Measurements from ENCODE around the gene MS4A14.

MS4A14 gene

DNA sequence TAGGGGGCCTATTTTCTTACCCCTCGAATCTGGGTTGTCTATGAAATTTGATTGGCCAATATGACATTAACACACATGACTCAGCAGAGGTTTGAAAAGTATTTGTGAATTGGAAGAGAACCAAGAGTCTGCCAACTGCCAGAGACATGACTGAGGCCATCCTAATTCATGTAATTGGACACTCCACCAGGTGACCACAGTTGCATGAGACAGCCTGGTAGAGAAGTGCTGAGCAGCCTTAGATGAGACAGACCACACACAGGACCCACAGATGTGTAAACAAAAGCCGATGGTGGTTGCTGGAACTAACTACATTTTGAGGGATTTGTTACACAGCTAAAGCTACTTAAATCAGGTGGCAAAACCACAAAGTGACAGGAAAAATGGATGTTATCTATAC, 32.3 kb downstream of the MS4A14 start:
- Histone ChIP-seq H2AK5ac (ENCODE audit: low read length) (no peak overlapping the region), H3K79me1 (ENCODE audit: low read length) (no peaks in the 10 kb centered on the region), H3K4me3 (ENCODE audit: low read length) (no peak overlapping the region), H3K36me3 (ENCODE audit: control insufficient read depth, insufficient read depth, low read length) (no peaks in the 10 kb centered on the region), H3K27ac (ENCODE audit: low read depth, low read length) (no peak overlapping the region), H3K27me3 (ENCODE audit: insufficient read depth, low read length, poor library complexity) (no peaks in the 10 kb centered on the region), H3K4me2 (ENCODE audit: low read length) (no peak overlapping the region), H3K4ac (ENCODE audit: low read depth, low read length) (no peak overlapping the region), H2BK120ac (ENCODE audit: low read depth, low read length) (no peak overlapping the region), H3K79me2 (ENCODE audit: control insufficient read depth, insufficient read depth, low read length) (no peaks in the 10 kb centered on the region), H3K56ac (ENCODE audit: low read length) (no peak overlapping the region), H3K4me1 (ENCODE audit: control insufficient read depth, low read depth, low read length) (no peaks in the 10 kb centered on the region), H4K8ac (ENCODE audit: low read depth, low read length) (no peak overlapping the region), H2BK15ac (replicated peaks; ENCODE audit: low read depth) (no peak overlapping the region), H3K23ac (ENCODE audit: low read length) (no peak overlapping the region), H3K9ac (ENCODE audit: low read length) (no peak overlapping the region), H2BK5ac (ENCODE audit: low read length) (no peak overlapping the region), H3K18ac (ENCODE audit: low read length) (no peak overlapping the region), H4K5ac (ENCODE audit: low read length) (no peak overlapping the region)
- peak; percentile 1 for DNase-seq
- WGBS (ENCODE audit: extremely low coverage, insufficient coverage, low lambda C conversion rate): no CpG with 5 or more reads among the region's 2 CpGs

DNA sequence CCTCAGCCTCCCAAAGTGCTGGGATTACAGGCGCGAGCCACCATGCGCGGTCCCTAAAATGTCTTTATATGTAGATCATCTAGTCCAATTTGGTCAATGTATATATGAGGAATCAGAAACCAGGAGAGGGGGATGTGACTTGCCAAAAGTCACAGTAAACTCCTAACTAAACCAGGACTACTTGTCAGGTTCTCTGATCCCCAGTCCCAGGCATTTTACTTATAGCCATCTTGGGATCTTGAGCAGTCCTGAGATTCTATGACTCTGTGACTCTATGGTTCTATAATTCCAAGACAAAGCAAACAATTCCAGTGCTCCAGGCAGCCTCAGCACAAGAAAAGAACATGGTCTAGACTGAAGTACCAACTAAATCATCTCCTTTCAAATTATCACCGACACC, 33.0 kb downstream of the MS4A14 start, which contains the start of gene MS4A5:
Gene MS4A5 (plus strand): TSS at position 301 of the 400 bp plus-strand sequence. CDS start 103 bp downstream, outside the sequence.
- Histone ChIP-seq H2BK120ac (ENCODE audit: low read depth, low read length) (no peak within 1 kb of the TSS), H2AK5ac (ENCODE audit: low read length) (no peak within 1 kb of the TSS), H3K4me1 (ENCODE audit: control insufficient read depth, low read depth, low read length) (no peaks in the 10 kb centered on the region), H3K4ac (ENCODE audit: low read depth, low read length) (no peak within 1 kb of the TSS), H3K56ac (ENCODE audit: low read length) (no peak within 1 kb of the TSS), H3K4me3 (ENCODE audit: low read length) (no peak within 1 kb of the TSS), H3K27me3 (ENCODE audit: insufficient read depth, low read length, poor library complexity) (no peaks in the 10 kb centered on the region), H2BK5ac (ENCODE audit: low read length) (no peak within 1 kb of the TSS), H3K79me1 (ENCODE audit: low read length) (no peaks in the 10 kb centered on the region), H3K79me2 (ENCODE audit: control insufficient read depth, insufficient read depth, low read length) (no peaks in the 10 kb centered on the region), H4K5ac (ENCODE audit: low read length) (no peak within 1 kb of the TSS), H4K8ac (ENCODE audit: low read depth, low read length) (no peak within 1 kb of the TSS), H3K27ac (ENCODE audit: low read depth, low read length) (no peak within 1 kb of the TSS), H3K23ac (ENCODE audit: low read length) (no peak within 1 kb of the TSS), H2BK15ac (replicated peaks; ENCODE audit: low read depth) (no peak within 1 kb of the TSS), H3K36me3 (ENCODE audit: control insufficient read depth, insufficient read depth, low read length) (no peaks in the 10 kb centered on the region), H3K4me2 (ENCODE audit: low read length) (no peak within 1 kb of the TSS), H3K9ac (ENCODE audit: low read length) (no peak within 1 kb of the TSS), H3K18ac (ENCODE audit: low read length) (no peak within 1 kb of the TSS)
- no peak for DNase-seq
- WGBS (ENCODE audit: extremely low coverage, insufficient coverage, low lambda C conversion rate): no CpG with 5 or more reads among the region's 5 CpGs

DNA sequence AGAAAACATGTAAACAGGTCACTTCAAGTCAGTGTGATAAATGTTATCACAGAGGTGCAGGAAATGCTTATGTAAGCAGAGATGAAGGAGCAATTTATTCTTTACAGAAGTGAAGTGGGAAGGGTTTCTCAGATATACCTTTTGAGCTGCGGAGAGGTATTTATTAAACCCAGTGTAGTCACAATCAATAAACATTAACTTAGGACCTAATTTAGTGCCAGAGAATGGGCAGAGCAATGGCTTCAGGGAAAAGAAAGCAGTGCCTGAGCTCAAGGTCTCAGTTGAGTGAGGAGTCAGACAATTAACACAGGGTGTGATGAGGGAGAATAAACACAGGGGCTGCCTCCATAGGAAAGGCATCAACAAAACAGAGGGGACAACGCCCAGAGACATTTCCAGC, 35.0 kb downstream of the MS4A14 start:
- H3K9ac ChIP-seq (ENCODE audit: low read length): no peak overlapping the region
- H3K56ac ChIP-seq (ENCODE audit: low read length): no peak overlapping the region
- H3K27me3 ChIP-seq (ENCODE audit: insufficient read depth, low read length, poor library complexity): no peaks in the 10 kb centered on the region
- no peak overlapping the region for H3K18ac ChIP-seq (ENCODE audit: low read length)
- H3K79me1 ChIP-seq (ENCODE audit: low read length): no peaks in the 10 kb centered on the region
- no peak for DNase-seq
- no peak overlapping the region for H3K4me3 ChIP-seq (ENCODE audit: low read length)
- no peak overlapping the region for H3K23ac ChIP-seq (ENCODE audit: low read length)
- H2BK15ac ChIP-seq (replicated peaks; ENCODE audit: low read depth): no peak overlapping the region
- no peaks in the 10 kb centered on the region for H3K79me2 ChIP-seq (ENCODE audit: control insufficient read depth, insufficient read depth, low read length)
- no peak overlapping the region for H3K4me2 ChIP-seq (ENCODE audit: low read length)
- H3K4me1 ChIP-seq (ENCODE audit: control insufficient read depth, low read depth, low read length): no peaks in the 10 kb centered on the region
- no CpG with 5 or more reads among the region's 2 CpGs for WGBS (ENCODE audit: extremely low coverage, insufficient coverage, low lambda C conversion rate)
- H2BK5ac ChIP-seq (ENCODE audit: low read length): no peak overlapping the region
- no peak overlapping the region for H3K4ac ChIP-seq (ENCODE audit: low read depth, low read length)
- H3K36me3 ChIP-seq (ENCODE audit: control insufficient read depth, insufficient read depth, low read length): no peaks in the 10 kb centered on the region
- no peak overlapping the region for H3K27ac ChIP-seq (ENCODE audit: low read depth, low read length)
- H2BK120ac ChIP-seq (ENCODE audit: low read depth, low read length): no peak overlapping the region
- no peak overlapping the region for H4K8ac ChIP-seq (ENCODE audit: low read depth, low read length)
- H4K5ac ChIP-seq (ENCODE audit: low read length): no peak overlapping the region
- H2AK5ac ChIP-seq (ENCODE audit: low read length): no peak overlapping the region

DNA sequence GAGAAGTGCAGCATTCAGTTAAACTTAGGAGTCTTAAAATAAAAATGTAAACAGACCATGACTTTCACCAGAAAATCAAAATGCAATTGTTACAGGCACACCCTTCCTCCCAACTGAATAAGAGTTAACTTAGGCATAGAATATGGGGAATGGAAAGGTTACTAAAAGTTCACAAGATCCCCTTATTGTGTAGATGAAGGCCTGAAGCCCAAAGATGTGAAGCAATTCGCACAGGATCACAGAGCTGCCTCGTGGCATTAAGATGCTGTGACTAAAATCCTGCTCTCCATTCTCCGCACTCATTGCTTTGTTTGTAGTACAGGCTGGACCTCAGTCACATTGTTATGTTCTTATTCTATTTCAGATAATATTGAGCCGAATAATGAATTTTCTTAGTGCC, 37.1 kb downstream of the MS4A14 start:
- Histone ChIP-seq H3K18ac (ENCODE audit: low read length) (no peak overlapping the region), H3K4me3 (ENCODE audit: low read length) (no peak overlapping the region), H4K8ac (ENCODE audit: low read depth, low read length) (no peak overlapping the region), H3K4ac (ENCODE audit: low read depth, low read length) (no peak overlapping the region), H2BK5ac (ENCODE audit: low read length) (no peak overlapping the region), H3K23ac (ENCODE audit: low read length) (no peak overlapping the region), H3K79me1 (ENCODE audit: low read length) (no peaks in the 10 kb centered on the region), H3K4me1 (ENCODE audit: control insufficient read depth, low read depth, low read length) (no peaks in the 10 kb centered on the region), H3K9ac (ENCODE audit: low read length) (no peak overlapping the region), H2BK15ac (replicated peaks; ENCODE audit: low read depth) (no peak overlapping the region), H3K4me2 (ENCODE audit: low read length) (no peak overlapping the region), H3K56ac (ENCODE audit: low read length) (no peak overlapping the region), H2BK120ac (ENCODE audit: low read depth, low read length) (no peak overlapping the region), H3K79me2 (ENCODE audit: control insufficient read depth, insufficient read depth, low read length) (no peaks in the 10 kb centered on the region), H4K5ac (ENCODE audit: low read length) (no peak overlapping the region), H3K27ac (ENCODE audit: low read depth, low read length) (no peak overlapping the region), H3K36me3 (ENCODE audit: control insufficient read depth, insufficient read depth, low read length) (no peaks in the 10 kb centered on the region), H3K27me3 (ENCODE audit: insufficient read depth, low read length, poor library complexity) (no peaks in the 10 kb centered on the region), H2AK5ac (ENCODE audit: low read length) (no peak overlapping the region)
- WGBS (ENCODE audit: extremely low coverage, insufficient coverage, low lambda C conversion rate): no CpG with 5 or more reads among the region's 4 CpGs
- DNase-seq: no peak

DNA sequence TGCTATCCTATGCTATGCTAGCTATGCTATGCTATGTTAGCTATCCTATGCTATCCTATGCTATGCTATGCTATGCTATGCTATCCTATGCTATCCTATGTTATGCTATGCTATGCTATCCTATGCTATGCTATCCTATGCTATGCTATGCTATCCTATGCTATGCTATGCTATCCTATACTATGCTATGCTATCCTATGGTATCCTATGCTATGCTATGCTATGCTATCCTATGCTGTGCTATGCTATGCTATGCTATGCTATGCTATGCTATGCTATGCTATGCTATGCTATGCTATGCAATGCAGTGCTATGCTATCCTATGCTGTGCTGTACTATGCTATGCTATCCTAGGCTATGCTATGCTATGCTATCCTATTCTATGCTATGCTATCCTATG, 50.8 kb downstream of the MS4A14 start:
- no peak overlapping the region for H3K4ac ChIP-seq (ENCODE audit: low read depth, low read length)
- no peak for DNase-seq
- H2BK5ac ChIP-seq (ENCODE audit: low read length): no peak overlapping the region
- no peaks in the 10 kb centered on the region for H3K4me1 ChIP-seq (ENCODE audit: control insufficient read depth, low read depth, low read length)
- no peak overlapping the region for H3K23ac ChIP-seq (ENCODE audit: low read length)
- H3K9ac ChIP-seq (ENCODE audit: low read length): no peak overlapping the region
- H2AK5ac ChIP-seq (ENCODE audit: low read length): no peak overlapping the region
- no peak overlapping the region for H3K4me3 ChIP-seq (ENCODE audit: low read length)
- no peak overlapping the region for H2BK15ac ChIP-seq (replicated peaks; ENCODE audit: low read depth)
- no peaks in the 10 kb centered on the region for H3K36me3 ChIP-seq (ENCODE audit: control insufficient read depth, insufficient read depth, low read length)
- H4K5ac ChIP-seq (ENCODE audit: low read length): no peak overlapping the region
- no peak overlapping the region for H3K4me2 ChIP-seq (ENCODE audit: low read length)
- H3K56ac ChIP-seq (ENCODE audit: low read length): no peak overlapping the region
- H2BK120ac ChIP-seq (ENCODE audit: low read depth, low read length): no peak overlapping the region
- H3K27ac ChIP-seq (ENCODE audit: low read depth, low read length): no peak overlapping the region
- no peak overlapping the region for H4K8ac ChIP-seq (ENCODE audit: low read depth, low read length)
- H3K79me2 ChIP-seq (ENCODE audit: control insufficient read depth, insufficient read depth, low read length): no peaks in the 10 kb centered on the region
- no peak overlapping the region for H3K18ac ChIP-seq (ENCODE audit: low read length)
- H3K79me1 ChIP-seq (ENCODE audit: low read length): no peaks in the 10 kb centered on the region
- H3K27me3 ChIP-seq (ENCODE audit: insufficient read depth, low read length, poor library complexity): no peaks in the 10 kb centered on the region

DNA sequence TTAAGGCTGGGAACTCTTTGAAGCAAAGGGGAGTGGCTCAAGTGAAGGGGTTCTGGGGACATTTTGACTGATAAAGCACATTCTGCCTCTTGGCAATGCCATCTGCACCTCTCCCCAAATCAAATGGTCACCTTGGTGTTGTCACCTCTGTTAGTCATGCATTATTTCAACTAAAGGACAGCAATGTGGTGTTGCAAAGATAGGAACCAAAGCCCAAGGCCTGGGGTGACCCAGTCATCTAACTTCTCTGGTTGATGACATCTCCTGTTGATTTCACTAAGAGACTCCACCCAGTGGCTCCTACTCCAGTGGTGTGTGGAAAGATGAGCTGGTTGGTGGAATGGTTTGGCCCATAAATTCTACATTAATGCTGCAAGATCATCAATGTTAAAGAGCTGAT, 51.6 kb downstream of the MS4A14 start:
- H3K4me3 ChIP-seq (ENCODE audit: low read length): no peak overlapping the region
- no peak overlapping the region for H3K9ac ChIP-seq (ENCODE audit: low read length)
- DNase-seq: no peak
- H3K36me3 ChIP-seq (ENCODE audit: control insufficient read depth, insufficient read depth, low read length): no peaks in the 10 kb centered on the region
- no peak overlapping the region for H2BK15ac ChIP-seq (replicated peaks; ENCODE audit: low read depth)
- no peaks in the 10 kb centered on the region for H3K4me1 ChIP-seq (ENCODE audit: control insufficient read depth, low read depth, low read length)
- no peak overlapping the region for H3K4ac ChIP-seq (ENCODE audit: low read depth, low read length)
- no peaks in the 10 kb centered on the region for H3K79me2 ChIP-seq (ENCODE audit: control insufficient read depth, insufficient read depth, low read length)
- no peaks in the 10 kb centered on the region for H3K27me3 ChIP-seq (ENCODE audit: insufficient read depth, low read length, poor library complexity)
- H3K27ac ChIP-seq (ENCODE audit: low read depth, low read length): no peak overlapping the region
- no peak overlapping the region for H4K8ac ChIP-seq (ENCODE audit: low read depth, low read length)
- no peak overlapping the region for H2BK5ac ChIP-seq (ENCODE audit: low read length)
- no peak overlapping the region for H3K4me2 ChIP-seq (ENCODE audit: low read length)
- no peaks in the 10 kb centered on the region for H3K79me1 ChIP-seq (ENCODE audit: low read length)
- H3K23ac ChIP-seq (ENCODE audit: low read length): no peak overlapping the region
- no peak overlapping the region for H2AK5ac ChIP-seq (ENCODE audit: low read length)
- H3K18ac ChIP-seq (ENCODE audit: low read length): no peak overlapping the region
- no peak overlapping the region for H2BK120ac ChIP-seq (ENCODE audit: low read depth, low read length)
- H3K56ac ChIP-seq (ENCODE audit: low read length): no peak overlapping the region
- H4K5ac ChIP-seq (ENCODE audit: low read length): no peak overlapping the region

All from mesendoderm (in vitro differentiated cells).